WTC11 (cell line): Measurements from ENCODE around the gene MTUS2.

Experiments
- FOXK1 ChIP-seq: sonication (generic); formaldehyde crosslinking; IDR thresholded peaks from 2 replicates; pipeline ENCODE4 v1.8.0; 2022; ENCODE audit warnings: mild to moderate bottlenecking, moderate library complexity, missing genetic modification reagents
- FOXP1 ChIP-seq: sonication (generic); formaldehyde crosslinking; IDR thresholded peaks from 2 replicates; pipeline ENCODE4 v1.8.0; 2022; ENCODE audit warnings: missing genetic modification reagents, mild to moderate bottlenecking, moderate library complexity, borderline replicate concordance
- KAT7 ChIP-seq: sonication (generic); formaldehyde crosslinking; IDR thresholded peaks from 2 replicates; pipeline ENCODE4 v1.8.1; 2023; ENCODE audit warnings: missing genetic modification reagents, mild to moderate bottlenecking, borderline replicate concordance
- NFATC4 ChIP-seq: fragments of 250-450 bp; sonication (Bioruptor Pico); IDR thresholded peaks from 2 replicates; pipeline ENCODE4 v1.9.0; 2021; ENCODE audit warnings: mild to moderate bottlenecking
- TCF7 ChIP-seq: sonication (generic); formaldehyde crosslinking; IDR thresholded peaks from 2 replicates; pipeline ENCODE4 v1.8.0; 2022; ENCODE audit warnings: mild to moderate bottlenecking, low read depth, missing genetic modification reagents, moderate library complexity
- ZNF121 ChIP-seq: sonication (generic); formaldehyde crosslinking; IDR thresholded peaks from 2 replicates; pipeline ENCODE4 v1.8.0; 2023; ENCODE audit warnings: missing genetic modification reagents
- ZNF138 ChIP-seq: sonication (generic); formaldehyde crosslinking; conservative IDR thresholded peaks from 2 replicates; pipeline ENCODE4 v1.8.1; 2022; ENCODE audit warnings: mild to moderate bottlenecking, moderate library complexity, missing genetic modification reagents
- ZNF423 ChIP-seq: fragments of 250-450 bp; sonication (Bioruptor Pico); IDR thresholded peaks from 2 replicates; pipeline ENCODE4 v2.1.2; 2022; ENCODE audit warnings: mild to moderate bottlenecking, moderate library complexity
- TF ChIP-seq, protein P1 (sequence below): sonication (generic); formaldehyde crosslinking; IDR thresholded peaks from 2 replicates; pipeline ENCODE4 v1.8.0; 2022; ENCODE audit warnings: mild to moderate bottlenecking, missing genetic modification reagents
- TF ChIP-seq, protein P2 (sequence below): fragments of 200-600 bp; IDR thresholded peaks from 2 replicates; pipeline ENCODE4 v1.8.0; 2022; ENCODE audit warnings: antibody characterized with exemption
- TF ChIP-seq, protein P3 (sequence below): fragments of 250-450 bp; sonication (Bioruptor Pico); IDR thresholded peaks from 2 replicates; pipeline ENCODE4 v2.1.2; 2022; ENCODE audit warnings: mild to moderate bottlenecking, moderate library complexity

DNA sequence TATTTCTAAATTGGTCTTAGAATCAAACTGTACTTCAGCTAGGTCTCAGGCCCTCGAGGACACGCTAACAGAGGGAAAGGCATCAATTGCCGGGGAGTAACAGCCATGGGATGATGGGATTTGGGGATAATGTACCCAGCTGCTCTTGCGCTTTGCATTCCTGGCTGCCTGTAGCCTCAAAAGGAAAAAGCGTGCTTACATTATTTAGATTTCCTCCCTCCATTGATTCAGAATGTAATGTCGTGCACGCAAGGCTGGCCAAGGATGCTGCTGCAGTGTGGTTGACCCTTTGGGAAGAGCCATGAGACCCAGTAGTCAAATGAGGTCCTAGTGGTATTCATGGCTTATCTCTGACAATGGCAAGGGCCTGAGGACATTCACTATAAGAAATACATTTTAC is 680.2 kb downstream of the MTUS2 start:
- TF ChIP-seq TCF7 (no peak), ZNF423 (no peak), ZNF138 (no peak), NFATC4 (CRISPR knock-in tag) (no peak), FOXK1 (CRISPR knock-in tag) (no peak), FOXP1 (CRISPR knock-in tag) (no peak), ZNF121 (no peak), KAT7 (no peak)
- TF ChIP-seq, protein P1, sequence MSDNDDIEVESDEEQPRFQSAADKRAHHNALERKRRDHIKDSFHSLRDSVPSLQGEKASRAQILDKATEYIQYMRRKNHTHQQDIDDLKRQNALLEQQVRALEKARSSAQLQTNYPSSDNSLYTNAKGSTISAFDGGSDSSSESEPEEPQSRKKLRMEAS (CRISPR knock-in tag) = no peak
- TF ChIP-seq, protein P2, sequence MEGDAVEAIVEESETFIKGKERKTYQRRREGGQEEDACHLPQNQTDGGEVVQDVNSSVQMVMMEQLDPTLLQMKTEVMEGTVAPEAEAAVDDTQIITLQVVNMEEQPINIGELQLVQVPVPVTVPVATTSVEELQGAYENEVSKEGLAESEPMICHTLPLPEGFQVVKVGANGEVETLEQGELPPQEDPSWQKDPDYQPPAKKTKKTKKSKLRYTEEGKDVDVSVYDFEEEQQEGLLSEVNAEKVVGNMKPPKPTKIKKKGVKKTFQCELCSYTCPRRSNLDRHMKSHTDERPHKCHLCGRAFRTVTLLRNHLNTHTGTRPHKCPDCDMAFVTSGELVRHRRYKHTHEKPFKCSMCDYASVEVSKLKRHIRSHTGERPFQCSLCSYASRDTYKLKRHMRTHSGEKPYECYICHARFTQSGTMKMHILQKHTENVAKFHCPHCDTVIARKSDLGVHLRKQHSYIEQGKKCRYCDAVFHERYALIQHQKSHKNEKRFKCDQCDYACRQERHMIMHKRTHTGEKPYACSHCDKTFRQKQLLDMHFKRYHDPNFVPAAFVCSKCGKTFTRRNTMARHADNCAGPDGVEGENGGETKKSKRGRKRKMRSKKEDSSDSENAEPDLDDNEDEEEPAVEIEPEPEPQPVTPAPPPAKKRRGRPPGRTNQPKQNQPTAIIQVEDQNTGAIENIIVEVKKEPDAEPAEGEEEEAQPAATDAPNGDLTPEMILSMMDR = no peak
- TF ChIP-seq, protein P3, sequence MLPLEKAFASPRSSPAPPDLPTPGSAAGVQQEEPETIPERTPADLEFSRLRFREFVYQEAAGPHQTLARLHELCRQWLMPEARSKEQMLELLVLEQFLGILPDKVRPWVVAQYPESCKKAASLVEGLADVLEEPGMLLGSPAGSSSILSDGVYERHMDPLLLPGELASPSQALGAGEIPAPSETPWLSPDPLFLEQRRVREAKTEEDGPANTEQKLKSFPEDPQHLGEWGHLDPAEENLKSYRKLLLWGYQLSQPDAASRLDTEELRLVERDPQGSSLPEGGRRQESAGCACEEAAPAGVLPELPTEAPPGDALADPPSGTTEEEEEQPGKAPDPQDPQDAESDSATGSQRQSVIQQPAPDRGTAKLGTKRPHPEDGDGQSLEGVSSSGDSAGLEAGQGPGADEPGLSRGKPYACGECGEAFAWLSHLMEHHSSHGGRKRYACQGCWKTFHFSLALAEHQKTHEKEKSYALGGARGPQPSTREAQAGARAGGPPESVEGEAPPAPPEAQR (CRISPR knock-in tag) = no peak
